Fibroblast of mammary gland (primary cell): ENCODE measurements around the gene ZNF445.

Experiments
- DNase-seq: peaks from one replicate; pipeline ENCODE4 v3.0.0-alpha.2; 2010; ENCODE audit warnings: low read depth
- H3K4me3 ChIP-seq: 2 replicates; pipeline ENCODE4 v1.5.1; 2011; ENCODE audit warnings: low read depth, mild to moderate bottlenecking, low read length, moderate library complexity; ENCODE audit not compliant: control insufficient read depth
- TF ChIP-seq, protein P1 (sequence below): conservative IDR thresholded peaks from 2 replicates; pipeline ENCODE4 v1.5.1; 2011; ENCODE audit warnings: low read depth, low read length, inconsistent platforms; ENCODE audit not compliant: control insufficient read depth, insufficient read depth

Gene ZNF445

GRCh38 chr3:44477312-44478030, at the start of gene ZNF445:
Gene ZNF445 (minus strand): TSS chr3:44477670. CDS start chr3:44455549, 22,121 bp downstream.
- TF ChIP-seq, protein P1, sequence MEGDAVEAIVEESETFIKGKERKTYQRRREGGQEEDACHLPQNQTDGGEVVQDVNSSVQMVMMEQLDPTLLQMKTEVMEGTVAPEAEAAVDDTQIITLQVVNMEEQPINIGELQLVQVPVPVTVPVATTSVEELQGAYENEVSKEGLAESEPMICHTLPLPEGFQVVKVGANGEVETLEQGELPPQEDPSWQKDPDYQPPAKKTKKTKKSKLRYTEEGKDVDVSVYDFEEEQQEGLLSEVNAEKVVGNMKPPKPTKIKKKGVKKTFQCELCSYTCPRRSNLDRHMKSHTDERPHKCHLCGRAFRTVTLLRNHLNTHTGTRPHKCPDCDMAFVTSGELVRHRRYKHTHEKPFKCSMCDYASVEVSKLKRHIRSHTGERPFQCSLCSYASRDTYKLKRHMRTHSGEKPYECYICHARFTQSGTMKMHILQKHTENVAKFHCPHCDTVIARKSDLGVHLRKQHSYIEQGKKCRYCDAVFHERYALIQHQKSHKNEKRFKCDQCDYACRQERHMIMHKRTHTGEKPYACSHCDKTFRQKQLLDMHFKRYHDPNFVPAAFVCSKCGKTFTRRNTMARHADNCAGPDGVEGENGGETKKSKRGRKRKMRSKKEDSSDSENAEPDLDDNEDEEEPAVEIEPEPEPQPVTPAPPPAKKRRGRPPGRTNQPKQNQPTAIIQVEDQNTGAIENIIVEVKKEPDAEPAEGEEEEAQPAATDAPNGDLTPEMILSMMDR: no peak
- H3K4me3 ChIP-seq: peak within 1 kb of the TSS; percentile 74
- peak; percentile 72 for DNase-seq

DNA sequence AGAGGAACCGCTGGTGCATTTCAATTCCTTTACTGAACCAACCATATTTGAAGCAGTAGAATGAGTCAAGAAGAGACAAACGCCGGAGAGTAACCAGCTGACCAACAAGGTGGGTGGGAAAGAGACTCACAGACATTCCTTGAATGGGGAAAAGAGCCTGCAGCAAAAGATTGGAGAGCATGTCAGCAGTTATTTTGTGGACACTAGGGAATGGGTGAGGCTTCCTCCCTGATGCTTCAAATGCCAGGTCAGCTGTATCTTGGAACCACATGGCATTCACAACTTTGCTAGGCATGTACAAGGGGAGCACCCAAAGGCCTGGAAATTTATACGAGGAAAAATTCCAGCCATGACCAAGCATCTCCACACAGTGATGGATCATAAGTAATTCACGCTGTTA, 47.6 kb upstream of the ZNF445 start:
- no peak for DNase-seq
- TF ChIP-seq, protein P1: no peak
- H3K4me3 ChIP-seq: no peak overlapping the region

DNA sequence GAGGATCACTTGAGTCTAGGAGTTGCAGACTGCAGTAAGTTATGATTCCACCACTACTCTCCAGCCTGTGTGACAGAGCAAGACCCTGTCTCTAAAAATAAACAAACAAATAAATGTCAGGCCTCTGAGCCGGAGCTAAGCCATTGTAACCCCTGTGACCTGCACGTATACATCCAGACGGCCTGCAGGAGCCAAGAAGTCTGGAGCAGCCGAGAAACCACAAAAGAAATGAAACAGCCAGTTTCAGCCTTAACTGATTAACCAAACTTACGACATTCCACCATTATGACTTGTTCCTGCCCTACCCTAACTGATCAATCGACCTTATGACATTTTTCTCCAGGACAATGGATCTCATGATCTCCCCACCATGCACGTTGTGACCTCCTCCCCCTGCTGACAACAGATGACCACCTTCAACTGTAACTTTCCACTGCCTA, 45.0 kb upstream of the ZNF445 start:
- TF ChIP-seq, protein P1: no peak
- no peak for DNase-seq
- no peak overlapping the region for H3K4me3 ChIP-seq

- H3K4me3 ChIP-seq: no peak overlapping the region
- TF ChIP-seq, protein P1: no peak
- DNase-seq: no peak
Measured at GRCh38 chr3:44521721-44522120, 44.3 kb upstream of the ZNF445 start.

DNA sequence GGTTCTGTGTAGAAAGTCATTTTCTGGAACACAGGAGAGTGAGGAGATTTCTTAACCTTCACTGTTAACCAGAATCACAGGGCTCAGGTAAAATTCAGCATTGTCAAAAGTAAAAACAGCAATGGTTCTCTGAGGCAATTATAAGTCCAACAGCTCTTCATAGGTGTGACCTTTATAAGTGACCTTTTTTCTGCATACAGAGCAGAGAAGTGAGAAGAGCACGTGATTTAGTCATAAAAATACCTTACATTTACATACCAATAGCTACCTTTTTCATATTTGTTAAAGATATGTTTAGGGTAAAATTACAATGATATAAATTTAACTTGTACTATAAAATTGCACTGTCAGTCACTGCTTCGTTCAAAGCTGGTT, 41.3 kb upstream of the ZNF445 start:
- TF ChIP-seq, protein P1: no peak
- no peak for DNase-seq
- no peak overlapping the region for H3K4me3 ChIP-seq

DNA sequence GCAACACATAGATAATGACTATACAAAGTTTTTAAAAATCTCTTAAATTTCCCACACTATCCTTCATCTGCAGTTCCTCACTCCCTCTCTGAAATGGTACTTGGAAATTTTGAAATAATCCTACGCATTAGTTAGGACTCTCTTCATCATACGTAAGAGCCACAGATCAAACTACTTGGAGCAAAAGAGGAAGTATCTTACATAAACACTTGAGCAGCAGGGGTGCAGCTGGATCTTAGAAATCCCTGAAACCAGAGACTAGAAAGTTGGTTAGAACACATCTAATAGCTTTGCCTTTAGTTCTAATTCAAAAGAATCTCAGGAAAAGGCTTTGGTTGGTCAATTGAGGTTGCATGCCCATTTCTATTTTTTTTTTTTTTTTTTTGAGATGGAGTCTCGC, 38.8 kb upstream of the ZNF445 start:
- H3K4me3 ChIP-seq: no peak overlapping the region
- TF ChIP-seq, protein P1: no peak
- no peak for DNase-seq
